ENCODE measurements around the gene LPIN1. TPM values are rescaled to one million over a fixed set of nuclear protein-coding genes. Genes with fewer than 3 reads are reported as not detected.

LPIN1 gene
- total and polyA plus RNA-seq, 2 of the 8 experiments (the other 6 are each of a cell fraction or from before 2014, with no cell fraction given) = 4.3 to 9.8 TPM

- TF ChIP-seq POU5F1 (IDR thresholded peaks at IDR 0.05; ENCODE audit: low read depth, low read length) (no peak), POLR2A (IDR thresholded peaks at IDR 0.05; ENCODE audit: control extremely low read depth in 1 of 2, low read depth in 2 of 2, low read length in 2 of 2) (no peak)
Observed at GRCh38 chr2:11790228-11790627, 43.8 kb downstream of the LPIN1 start (continued).

Measured in H1 (cell line).